NCI-H460 (cell line): ENCODE measurements around the gene STRN3. TPM values are rescaled to one million over a fixed set of nuclear protein-coding genes. Genes with fewer than 3 reads are reported as not detected.

Source experiments
- DNase-seq: peaks from one replicate; pipeline ENCODE4 v3.0.0-alpha.2; 2016; ENCODE audit warnings: low read depth; ENCODE audit errors: extremely low read depth
- total RNA-seq: library from RNA; depleted of rRNA; stranded (reverse); fragments of >200 nt; shearing (Covaris generic); gene quantifications from 2 replicates; pipeline ENCODE4 v1.2.3, GENCODE V29; 2014

Gene STRN3
- total RNA-seq, 1 experiment from 2014 or later: 45.9 TPM

DNA sequence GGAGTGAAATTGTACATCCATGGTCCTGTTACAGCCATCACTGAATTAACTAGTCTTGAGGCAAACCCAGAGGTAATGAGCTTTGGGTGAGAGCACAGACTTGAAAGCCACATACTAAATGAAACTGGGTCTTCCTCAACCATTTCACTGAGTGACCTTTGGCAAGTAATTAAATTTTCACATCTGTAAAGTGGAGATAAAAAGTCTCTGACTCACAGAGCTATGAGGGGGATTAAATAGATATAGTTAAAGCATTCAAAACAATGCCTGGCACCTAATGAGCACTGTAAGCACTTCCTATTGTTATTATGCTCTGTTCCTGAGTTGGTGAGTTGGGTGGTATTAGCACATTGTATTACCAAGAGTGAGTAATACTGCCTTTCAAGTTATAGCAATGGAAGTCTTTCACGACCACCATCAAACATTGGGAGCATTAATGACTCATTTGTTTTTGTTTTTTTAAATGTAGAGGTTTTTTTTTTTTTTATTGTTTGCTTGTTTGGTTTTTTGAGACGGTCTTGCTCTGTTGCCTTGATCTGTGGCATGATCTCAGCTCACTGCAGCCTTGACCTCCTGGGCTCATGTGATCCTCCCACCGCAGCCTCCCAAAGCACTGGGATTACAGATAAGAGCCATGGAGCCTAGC is 12.5 kb upstream of the STRN3 start:
- no peak for DNase-seq

DNA sequence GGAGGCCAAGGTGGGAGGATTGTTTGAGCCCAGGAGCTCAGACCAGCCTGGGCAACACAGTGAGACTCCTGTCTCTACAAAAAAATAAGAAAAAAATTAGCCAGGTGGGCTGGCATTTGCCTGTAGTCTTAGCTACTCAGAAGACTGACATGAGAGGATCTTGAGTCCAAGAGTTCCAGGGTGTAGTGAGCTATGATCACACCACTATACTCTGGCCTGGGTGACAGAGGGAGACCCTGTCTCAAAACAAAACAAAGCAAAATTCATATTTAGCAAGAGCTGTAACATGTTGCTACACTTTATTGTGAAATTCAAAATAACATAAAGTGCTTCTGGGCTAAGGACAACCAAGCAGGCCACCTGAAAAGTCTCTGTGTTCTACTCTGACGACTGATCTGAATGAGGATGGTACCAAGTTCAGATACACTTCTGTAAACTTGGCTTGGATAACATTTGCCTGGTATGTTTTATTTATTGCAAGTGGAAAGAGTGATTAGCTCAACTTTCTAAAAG is 11.6 kb upstream of the STRN3 start:
- no peak for DNase-seq

GRCh38 chr14:31036552-31036951 is 10.4 kb upstream of the STRN3 start:
- no peak for DNase-seq

DNA sequence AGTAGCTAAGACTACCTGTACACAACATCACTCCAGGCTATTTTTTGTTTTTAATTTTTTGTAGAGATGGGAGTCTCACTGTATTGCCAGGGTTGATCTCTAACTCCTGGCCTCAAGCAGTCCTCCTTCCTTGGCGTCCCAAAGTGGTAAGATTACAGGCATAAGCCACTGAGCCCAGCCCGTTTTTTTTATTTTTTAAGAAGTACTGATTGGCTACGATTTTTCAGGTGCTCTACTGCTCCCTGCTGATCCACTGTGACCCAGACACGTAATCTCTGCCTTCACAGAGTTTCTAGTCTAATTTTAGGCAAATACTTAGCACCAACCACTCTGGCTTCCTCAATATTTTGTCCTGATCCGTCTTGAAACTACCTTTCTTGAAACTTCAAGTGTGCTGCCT is 4.3 kb upstream of the STRN3 start:
- no peak for DNase-seq

GRCh38 chr14:31029016-31029970 is 3.1 kb upstream of the STRN3 start:
- no peak for DNase-seq

DNA sequence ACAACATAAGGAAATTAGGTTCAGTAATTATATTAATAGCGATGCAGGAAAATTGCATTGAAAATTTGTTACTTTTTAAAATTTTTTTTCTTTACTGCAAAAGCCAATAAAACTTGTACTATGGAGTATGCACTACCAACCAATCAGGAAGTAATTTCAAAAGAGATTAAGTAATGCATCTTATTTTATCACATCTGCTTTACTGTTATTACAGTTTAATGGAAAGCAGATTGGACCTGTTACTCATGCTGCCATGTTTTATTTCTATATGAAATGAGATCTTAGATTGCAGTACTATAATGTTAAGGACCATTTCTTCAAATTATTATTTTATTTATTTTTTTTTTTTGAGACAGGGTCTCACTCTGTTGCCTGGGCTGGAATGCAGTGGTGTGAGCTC is 1.7 kb upstream of the STRN3 start:
- DNase-seq: no peak

DNA sequence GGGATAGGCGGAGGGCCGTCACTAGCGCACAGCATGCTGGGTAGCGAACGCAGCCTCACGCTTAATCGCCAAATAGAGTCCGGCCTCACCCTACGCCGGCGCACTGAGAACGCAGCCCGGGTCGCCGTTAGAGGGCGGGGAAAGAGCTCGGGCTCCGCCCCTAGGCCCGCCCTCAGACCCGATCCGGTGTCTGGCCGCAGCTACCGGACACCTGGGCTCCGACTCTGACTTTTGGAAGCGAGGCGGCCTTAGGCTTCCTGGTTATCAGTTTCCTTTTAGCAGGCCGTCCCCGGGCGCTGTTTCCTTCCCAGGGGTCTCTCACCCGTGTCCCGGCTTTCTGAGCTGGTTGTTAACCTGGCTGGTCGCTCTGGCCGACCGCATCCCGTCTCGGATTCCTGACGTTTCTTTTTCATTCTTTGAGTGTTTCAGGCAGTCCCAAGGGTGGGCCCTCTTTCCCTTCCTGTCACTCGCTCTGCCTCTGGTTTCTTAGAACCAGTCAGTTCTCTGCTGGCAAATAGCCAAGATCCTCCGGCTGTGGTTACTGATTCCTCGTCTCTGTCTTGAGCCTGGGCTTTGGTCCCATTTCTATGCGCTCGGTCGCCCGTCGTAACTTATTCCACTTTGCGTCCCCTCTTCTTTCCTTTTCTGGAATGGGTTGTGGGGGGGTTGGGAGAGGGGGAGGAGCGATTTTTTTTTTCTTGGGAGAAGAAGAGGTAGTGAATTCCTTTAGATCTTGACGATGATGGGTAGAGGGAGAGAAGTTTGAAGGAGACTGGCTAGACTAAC is 464 bp upstream of the STRN3 start:
- DNase-seq: peak; percentile 95

DNA sequence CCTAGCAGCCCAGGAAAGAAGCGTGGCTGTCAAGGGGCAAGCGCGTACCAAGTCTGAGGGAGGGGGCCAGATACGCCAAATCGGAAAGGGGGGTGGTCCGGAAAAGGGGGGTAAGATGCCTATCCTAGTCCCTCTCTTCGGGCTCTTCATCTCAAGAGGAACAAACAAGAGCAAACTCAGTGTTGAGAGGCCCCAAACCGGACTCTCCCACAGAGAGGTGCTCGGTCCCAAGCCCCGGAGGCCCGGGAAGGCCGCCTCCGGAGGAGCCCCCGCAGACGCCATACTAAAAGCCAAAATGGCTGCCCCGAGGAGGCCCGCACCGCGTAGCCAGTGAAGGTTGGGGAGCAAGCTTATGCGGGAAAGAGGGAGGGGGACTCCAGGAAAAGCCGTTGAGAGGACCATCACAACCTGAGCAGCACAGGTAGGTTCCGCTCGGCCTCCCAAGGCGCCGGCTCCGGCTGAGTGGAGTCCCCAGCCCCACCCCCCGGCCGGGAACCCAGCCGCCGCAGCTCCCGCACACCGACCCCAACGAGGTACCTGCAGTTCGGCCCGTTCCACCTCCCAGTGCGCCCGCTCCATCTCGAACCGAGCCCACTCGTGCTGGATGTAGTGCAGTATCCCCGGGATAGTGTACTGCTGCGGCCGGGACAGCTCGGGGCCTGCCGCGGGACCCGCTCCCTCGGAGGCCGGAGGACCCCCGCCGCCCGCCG is 657 bp downstream of the STRN3 start, which contains the start of gene AP4S1:
TSS of gene AP4S1 (plus strand) at position 283 of the 710 bp plus-strand sequence. CDS start 40,548 bp downstream, outside the sequence.
- DNase-seq: no peak

DNA sequence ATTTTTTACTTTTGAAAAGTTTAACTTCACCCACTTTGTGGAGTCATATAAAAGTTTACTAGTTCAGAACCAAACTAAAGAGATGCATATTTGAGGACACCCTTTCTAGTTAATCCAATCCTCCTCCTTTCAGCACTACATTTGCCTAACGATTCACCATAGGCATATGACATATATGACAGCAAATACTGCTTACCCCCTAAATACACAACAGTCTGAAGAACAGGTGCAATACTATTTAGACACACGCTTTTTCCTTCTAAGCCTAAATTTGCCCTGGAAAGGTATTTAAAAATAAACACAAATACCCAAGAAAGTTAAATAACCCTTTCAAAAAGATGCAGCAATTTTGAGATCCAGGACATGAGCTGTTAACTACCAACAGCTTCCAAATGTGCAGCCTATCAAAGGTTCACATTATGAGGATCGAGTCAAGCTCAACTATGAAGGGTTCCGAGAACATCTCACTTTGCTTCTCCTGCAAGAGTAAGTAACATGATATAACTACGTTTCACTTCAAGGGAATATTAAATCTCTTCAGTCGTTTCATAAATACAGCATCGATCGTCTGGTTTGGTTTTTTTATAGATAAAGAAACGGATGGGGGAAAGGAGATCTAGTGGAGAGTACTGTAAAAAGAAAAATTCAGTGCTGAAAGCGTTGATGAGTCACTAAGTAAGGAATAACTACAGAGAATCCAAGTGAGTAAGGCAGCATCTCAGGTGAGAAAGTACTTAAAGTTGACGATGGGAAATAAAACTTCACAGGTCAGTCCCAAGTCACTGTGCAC is 1.4 kb downstream of the STRN3 start:
- DNase-seq: no peak

DNA sequence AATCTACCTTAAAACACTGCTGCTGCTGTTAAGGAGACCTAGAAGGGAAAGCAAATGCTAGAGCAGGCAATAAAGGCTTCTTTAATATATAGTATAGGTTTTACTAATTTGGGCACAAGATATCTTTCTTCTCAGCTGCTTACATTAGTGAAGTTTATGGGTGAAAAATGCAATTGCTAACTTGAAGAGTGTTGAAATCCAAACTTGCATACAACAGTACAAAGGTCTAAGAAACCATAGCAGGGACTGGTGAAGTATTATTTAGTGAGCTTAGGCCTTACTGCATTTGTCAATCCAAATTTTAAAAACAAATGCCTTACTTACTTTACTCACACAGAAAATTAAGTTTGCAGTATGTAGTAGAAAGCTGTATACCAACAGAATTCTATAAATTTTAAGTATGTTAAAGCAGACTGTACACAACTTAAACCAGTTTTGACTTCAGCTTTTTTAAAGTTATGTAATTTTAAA is 2.1 kb downstream of the STRN3 start:
- DNase-seq: no peak

DNA sequence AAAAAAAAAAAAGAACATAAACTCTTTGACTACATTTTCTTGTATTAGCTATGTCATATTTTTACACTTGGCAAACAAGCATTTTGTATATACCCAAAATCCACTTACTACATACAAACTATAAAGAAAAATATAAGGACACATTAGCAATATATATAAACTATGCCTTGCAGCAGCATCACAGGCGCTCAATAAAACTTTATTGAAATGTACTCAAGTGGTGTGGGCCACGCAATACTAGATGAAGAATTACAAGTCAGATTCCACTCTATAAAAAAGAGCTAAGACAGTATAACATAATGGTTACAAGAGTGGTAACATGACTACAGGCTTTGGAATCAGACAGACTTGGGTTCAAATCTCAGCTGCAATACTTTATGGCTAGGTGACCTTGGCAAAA is 3.8 kb downstream of the STRN3 start:
- DNase-seq: no peak

DNA sequence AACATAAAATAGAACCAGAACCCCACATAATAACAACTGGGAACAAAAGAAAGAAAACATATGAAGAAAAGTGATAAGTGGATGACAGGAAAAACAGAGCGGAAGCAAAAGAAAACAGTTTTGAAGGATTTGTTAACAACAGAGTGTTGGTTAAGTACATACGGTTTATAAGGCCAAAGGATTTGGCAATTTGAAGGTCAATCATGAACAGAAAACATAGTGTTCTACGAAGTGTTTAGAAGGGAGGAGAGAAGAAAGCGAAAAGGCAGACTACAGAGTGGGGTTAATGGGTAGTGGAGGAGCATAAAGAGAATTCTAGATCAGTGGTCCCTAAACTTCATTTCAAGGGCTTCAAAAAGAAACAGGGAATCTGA is 4.6 kb downstream of the STRN3 start:
- no peak for DNase-seq

- DNase-seq: no peak
Observed at GRCh38 chr14:31020834-31021575, 5.2 kb downstream of the STRN3 start.

DNA sequence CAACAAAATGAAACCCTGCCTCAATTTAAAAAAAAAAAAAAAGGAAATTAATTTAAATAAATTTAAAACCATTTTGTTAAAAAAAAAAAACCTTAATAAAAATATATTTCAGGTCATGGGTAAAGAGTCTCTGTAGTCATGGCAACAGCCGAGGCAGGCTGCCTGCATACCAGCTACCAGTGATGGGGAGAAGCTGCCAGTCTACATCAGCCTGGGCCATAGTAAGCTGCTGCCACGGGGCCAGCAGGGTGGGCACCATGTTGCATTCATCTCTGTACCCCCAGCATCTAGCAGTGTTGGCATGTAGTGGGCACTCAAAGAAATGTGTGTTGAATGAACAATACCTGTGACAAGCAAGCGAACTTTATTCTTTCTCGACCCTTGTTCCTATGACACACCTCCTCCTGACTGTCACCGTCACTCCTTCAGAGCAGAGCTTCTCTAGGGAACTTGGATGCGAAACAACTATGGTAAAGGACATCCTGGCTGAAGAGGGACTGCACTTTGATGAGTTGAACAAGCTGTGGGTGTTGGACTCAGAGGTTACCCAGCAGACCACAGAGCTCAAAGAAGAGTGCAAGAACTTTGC is 8.0 kb downstream of the STRN3 start:
- no peak for DNase-seq

DNA sequence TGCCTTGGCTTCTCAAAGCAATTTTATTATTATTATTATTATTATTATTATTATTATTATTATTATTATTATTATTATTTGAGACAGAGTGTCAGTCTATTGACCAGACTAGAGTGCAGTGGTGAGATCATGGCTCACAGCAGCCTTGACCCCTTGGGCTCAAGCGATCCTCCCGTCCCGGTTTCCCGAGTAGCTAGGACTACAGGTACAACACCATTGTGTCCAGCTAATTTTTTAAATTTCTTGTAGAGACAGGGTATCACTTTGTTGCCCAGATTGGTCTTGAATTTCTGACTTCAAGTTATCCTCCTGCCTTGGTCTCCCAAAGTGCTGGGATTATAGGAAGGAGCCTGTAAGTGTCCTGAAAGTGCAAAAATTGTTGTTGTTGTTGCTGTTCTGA is 12.3 kb downstream of the STRN3 start:
- DNase-seq: no peak

GRCh38 chr14:31010935-31011334 is 15.2 kb downstream of the STRN3 start:
- no peak for DNase-seq

DNA sequence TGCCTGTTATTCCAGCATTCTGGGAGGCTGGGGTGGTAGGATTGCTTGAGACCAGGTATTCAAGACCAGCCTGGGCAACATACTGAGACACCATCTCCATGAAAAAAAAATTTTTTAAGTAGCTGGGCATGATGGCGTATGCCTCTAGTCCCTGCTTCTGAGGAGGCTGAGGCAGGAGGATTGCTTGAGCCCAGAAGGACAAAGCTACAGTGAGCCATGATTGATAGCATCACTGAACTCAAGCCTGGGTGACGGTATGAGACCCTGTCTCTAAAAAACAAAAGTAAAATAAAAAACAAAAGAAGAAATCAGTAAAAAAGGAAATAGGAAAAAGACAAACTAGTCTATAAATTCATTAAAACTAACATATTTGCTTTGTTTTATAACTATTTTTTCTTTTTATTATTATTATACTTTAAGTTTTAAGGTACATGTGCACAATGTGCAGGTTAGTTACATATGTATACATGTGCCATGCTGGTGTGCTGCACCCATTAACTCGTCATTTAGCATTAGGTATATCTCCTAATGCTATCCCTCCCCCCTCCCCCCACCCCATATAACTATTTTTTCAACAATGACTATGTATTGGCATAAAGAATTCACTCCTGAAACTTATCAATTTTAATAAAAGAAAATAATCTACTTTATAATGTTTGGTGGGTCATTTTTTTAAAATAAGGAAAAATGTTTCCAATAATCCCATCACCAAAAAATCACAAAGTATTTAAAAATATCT is 16.2 kb downstream of the STRN3 start:
- no peak for DNase-seq

- DNase-seq: no peak
Observed at GRCh38 chr14:31006703-31007102, 19.5 kb downstream of the STRN3 start.
